Measurements from ENCODE around the gene RAB21. TPM values are rescaled to one million over a fixed set of nuclear protein-coding genes. Genes with fewer than 3 reads are reported as not detected.

RAB21 gene
- total RNA-seq, 4 donors from 2014 or later: 15.9 to 48.4 (median 29.9) TPM

- in situ Hi-C loops (cut with MboI; ENCODE audit: low pct_ligation_motif_present in 1 of 4, low pct_unique_long_range_greater_than_20kb in 1 of 4, low sequenced_read_pairs in 3 of 4): loop anchor here in 3 of 4 donors (25.0 kb wide), 1 partner anchor 320 kb away; no protein-coding TSS in a partner anchor
- WGBS, 2 donors (ENCODE audit: low coverage in 1 of 2): 82 to 100% methylated on average over 1 to 3 of the region's 3 CpGs
- intact Hi-C loops (cut with DNase I; ENCODE audit: low total_unique reads): no loop called here
Observed at GRCh38 chr12:71732357-71732712, 22.3 kb upstream of the RAB21 start.

GRCh38 chr12:71737197-71737596 is 17.5 kb upstream of the RAB21 start:
- no peaks in the 10 kb centered on the region for H3K4me1 ChIP-seq
- in situ Hi-C loops (cut with MboI; ENCODE audit: low pct_ligation_motif_present in 1 of 4, low pct_unique_long_range_greater_than_20kb in 1 of 4, low sequenced_read_pairs in 3 of 4) (loop anchor here in 3 of 4 donors (25.0 kb wide), 1 partner anchor 325 kb away; no protein-coding TSS in a partner anchor), intact Hi-C loops (cut with DNase I; ENCODE audit: low total_unique reads) (no loop called here)
- 90 to 94% methylated on average over 1 of the region's 1 CpG for WGBS, 2 donors (ENCODE audit: low coverage in 1 of 2)
- no peak overlapping the region for H3K27ac ChIP-seq
- no peaks in the 10 kb centered on the region for H3K36me3 ChIP-seq
- no peak for DNase-seq
- TF ChIP-seq POLR2AphosphoS5 (IDR thresholded peaks at IDR 0.05): no peak
- TF ChIP-seq, protein P1, sequence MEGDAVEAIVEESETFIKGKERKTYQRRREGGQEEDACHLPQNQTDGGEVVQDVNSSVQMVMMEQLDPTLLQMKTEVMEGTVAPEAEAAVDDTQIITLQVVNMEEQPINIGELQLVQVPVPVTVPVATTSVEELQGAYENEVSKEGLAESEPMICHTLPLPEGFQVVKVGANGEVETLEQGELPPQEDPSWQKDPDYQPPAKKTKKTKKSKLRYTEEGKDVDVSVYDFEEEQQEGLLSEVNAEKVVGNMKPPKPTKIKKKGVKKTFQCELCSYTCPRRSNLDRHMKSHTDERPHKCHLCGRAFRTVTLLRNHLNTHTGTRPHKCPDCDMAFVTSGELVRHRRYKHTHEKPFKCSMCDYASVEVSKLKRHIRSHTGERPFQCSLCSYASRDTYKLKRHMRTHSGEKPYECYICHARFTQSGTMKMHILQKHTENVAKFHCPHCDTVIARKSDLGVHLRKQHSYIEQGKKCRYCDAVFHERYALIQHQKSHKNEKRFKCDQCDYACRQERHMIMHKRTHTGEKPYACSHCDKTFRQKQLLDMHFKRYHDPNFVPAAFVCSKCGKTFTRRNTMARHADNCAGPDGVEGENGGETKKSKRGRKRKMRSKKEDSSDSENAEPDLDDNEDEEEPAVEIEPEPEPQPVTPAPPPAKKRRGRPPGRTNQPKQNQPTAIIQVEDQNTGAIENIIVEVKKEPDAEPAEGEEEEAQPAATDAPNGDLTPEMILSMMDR (IDR thresholded peaks at IDR 0.05): no peak
- no peak for TF ChIP-seq EP300 (IDR thresholded peaks at IDR 0.05; ENCODE audit: low read depth)
- no peak for TF ChIP-seq POLR2A (IDR thresholded peaks at IDR 0.05)
- no peaks in the 10 kb centered on the region for H3K27me3 ChIP-seq
- H3K9me3 ChIP-seq: no peaks in the 10 kb centered on the region
- no peak overlapping the region for H3K4me3 ChIP-seq

More at GRCh38 chr12:71732357-71732712, 22.3 kb upstream of the RAB21 start:
- Histone ChIP-seq H3K4me1 (no peaks in the 10 kb centered on the region), H3K4me3 (no peak overlapping the region), H3K27ac (no peak overlapping the region), H3K27me3 (no peaks in the 10 kb centered on the region), H3K9me3 (no peaks in the 10 kb centered on the region), H3K36me3 (no peaks in the 10 kb centered on the region)
- TF ChIP-seq EP300 (IDR thresholded peaks at IDR 0.05; ENCODE audit: low read depth): no peak
- TF ChIP-seq POLR2AphosphoS5 (IDR thresholded peaks at IDR 0.05): no peak
- DNase-seq: no peak

GRCh38 chr12:71742998-71743397 is 11.7 kb upstream of the RAB21 start:
- no peaks in the 10 kb centered on the region for H3K27me3 ChIP-seq
- H3K4me1 ChIP-seq: peaks cover 0 to 6% (median 2%) of the 10 kb centered on the region in 4 donors
- 91% methylated on average over 1 of the region's 1 CpG; no CpG with 5 or more reads in 1 of the 2 donors for WGBS, 2 donors (ENCODE audit: low coverage in 1 of 2)
- H3K4me3 ChIP-seq: no peak overlapping the region
- DNase-seq: no peak
- in situ Hi-C loops (cut with MboI; ENCODE audit: low pct_ligation_motif_present in 1 of 4, low pct_unique_long_range_greater_than_20kb in 1 of 4, low sequenced_read_pairs in 3 of 4) (loop anchor here (10.0 to 25.0 kb wide), 3 partner anchors 68 to 331 kb away; no protein-coding TSS in a partner anchor), intact Hi-C loops (cut with DNase I; ENCODE audit: low total_unique reads) (loop anchor here (10.0 kb wide), 2 partner anchors 78 to 328 kb away; partner anchors contain the start of genes THAP2 and ZFC3H1)
- no peak overlapping the region for H3K27ac ChIP-seq
- no peaks in the 10 kb centered on the region for H3K36me3 ChIP-seq
- TF ChIP-seq POLR2A (IDR thresholded peaks at IDR 0.05): no peak
- no peak for TF ChIP-seq EP300 (IDR thresholded peaks at IDR 0.05; ENCODE audit: low read depth)
- TF ChIP-seq, protein P1 (IDR thresholded peaks at IDR 0.05): no peak
- H3K9me3 ChIP-seq: no peaks in the 10 kb centered on the region

DNA sequence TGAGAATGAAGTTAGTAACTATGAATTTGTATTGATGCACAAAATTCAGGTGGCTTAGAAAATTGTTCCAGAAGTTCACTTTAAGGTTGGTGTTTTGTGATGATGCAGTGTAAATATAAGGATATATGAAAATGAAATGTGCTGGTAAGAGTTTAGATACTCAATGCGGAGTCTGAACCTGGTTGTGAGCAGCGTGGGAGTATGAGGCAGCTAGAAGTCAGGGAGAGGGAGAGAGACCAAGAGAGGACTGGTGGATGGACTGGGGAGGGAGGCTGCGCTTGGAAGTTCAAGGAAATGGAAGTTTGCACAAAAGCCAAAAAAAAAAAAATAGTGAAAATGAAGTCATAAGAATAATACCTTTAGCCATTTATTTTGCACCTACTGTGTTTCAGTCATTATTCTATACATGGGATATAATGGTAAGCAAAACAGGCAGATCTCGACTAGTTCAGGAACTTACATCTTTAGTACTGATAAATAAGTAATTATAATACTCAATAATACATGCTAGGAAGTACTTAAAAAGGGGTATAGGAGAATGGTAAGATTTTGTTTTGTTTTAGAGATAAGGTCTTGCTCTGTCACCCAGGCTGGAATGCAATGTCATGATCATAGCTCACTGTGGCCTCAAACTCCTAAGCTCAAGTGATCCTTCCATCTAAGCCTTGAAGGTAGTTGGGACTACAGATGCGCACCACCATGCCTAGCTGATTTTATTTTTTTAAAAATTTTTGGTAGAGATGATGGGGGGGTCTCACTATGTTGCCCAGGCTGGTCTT is 10.0 kb upstream of the RAB21 start:
- Histone ChIP-seq H3K27ac (no peak overlapping the region), H3K4me1 (peaks cover 0 to 6% (median 2%) of the 10 kb centered on the region in 4 donors), H3K27me3 (no peaks in the 10 kb centered on the region), H3K36me3 (no peaks in the 10 kb centered on the region), H3K4me3 (no peak overlapping the region), H3K9me3 (no peaks in the 10 kb centered on the region)
- intact Hi-C loops (cut with DNase I; ENCODE audit: low total_unique reads) (loop anchor here (10.0 kb wide), 2 partner anchors 80 to 330 kb away; partner anchors contain the start of genes THAP2 and ZFC3H1), in situ Hi-C loops (cut with MboI; ENCODE audit: low pct_ligation_motif_present in 1 of 4, low pct_unique_long_range_greater_than_20kb in 1 of 4, low sequenced_read_pairs in 3 of 4) (loop anchor here (10.0 to 25.0 kb wide), 3 partner anchors 70 to 332 kb away; no protein-coding TSS in a partner anchor)
- WGBS, 2 donors (ENCODE audit: low coverage in 1 of 2): 91% methylated on average over 5 of the region's 5 CpGs
- DNase-seq: no peak
- TF ChIP-seq EP300 (IDR thresholded peaks at IDR 0.05; ENCODE audit: low read depth) (no peak), POLR2A (IDR thresholded peaks at IDR 0.05) (no peak), POLR2AphosphoS5 (IDR thresholded peaks at IDR 0.05) (no peak)
- TF ChIP-seq, protein P1 (IDR thresholded peaks at IDR 0.05): no peak
